ENCODE measurements around the gene CEP63.

The CEP63 gene

GRCh38 chr3:134610432-134611385 is 124.9 kb downstream of the CEP63 start:
- no peak for DNase-seq

GRCh38 chr3:134611516-134611915 is 125.7 kb downstream of the CEP63 start:
- no peak for DNase-seq

GRCh38 chr3:134613006-134613520 is 127.2 kb downstream of the CEP63 start:
- DNase-seq = no peak

GRCh38 chr3:134614955-134615354 is 129.1 kb downstream of the CEP63 start:
- no peak for DNase-seq

GRCh38 chr3:134615743-134616142 is 129.9 kb downstream of the CEP63 start:
- no peak for DNase-seq

- no peak for DNase-seq
Observed at GRCh38 chr3:134617608-134618477, 132.0 kb downstream of the CEP63 start.

- DNase-seq = no peak
Observed at GRCh38 chr3:134618478-134619300, 132.8 kb downstream of the CEP63 start.

GRCh38 chr3:134619301-134619615 is 133.4 kb downstream of the CEP63 start:
- DNase-seq = no peak

- DNase-seq = no peak
Observed at GRCh38 chr3:134619884-134620445, 134.1 kb downstream of the CEP63 start.

- DNase-seq = no peak
Observed at GRCh38 chr3:134620476-134621115, 134.7 kb downstream of the CEP63 start.

- DNase-seq = no peak
Observed at GRCh38 chr3:134621854-134622253, 136.0 kb downstream of the CEP63 start.

GRCh38 chr3:134622806-134623365 is 137.0 kb downstream of the CEP63 start:
- no peak for DNase-seq

GRCh38 chr3:134623615-134624245 is 137.9 kb downstream of the CEP63 start:
- DNase-seq = no peak

Data from CD4-positive, alpha-beta T cell treated with Interferon alpha-2 for 1 hour (primary cell).